SJCRH30 (cell line): ENCODE results near the gene BMP8A. TPM values are rescaled to one million over a fixed set of nuclear protein-coding genes. Genes with fewer than 3 reads are reported as not detected.
A peak's percentile ranks its signal among the peaks of the same experiment; 100 is the strongest.

Source experiments
- DNase-seq, 2 experiments: peaks; one replicate each; pipeline ENCODE4 v3.0.0-alpha.2; 2015 to 2020
- H3K27ac ChIP-seq: fragments of 250-450 bp; sonication (Bioruptor Pico); 2 replicates; pipeline ENCODE4 v1.5.1; 2020; ENCODE audit warnings: mild to moderate bottlenecking, moderate library complexity
- H3K27me3 ChIP-seq: fragments of 250-450 bp; sonication (Bioruptor Pico); 2 replicates; pipeline ENCODE4 v1.5.1; 2020; ENCODE audit warnings: mild to moderate bottlenecking, moderate library complexity
- H3K36me3 ChIP-seq: fragments of 250-450 bp; sonication (Bioruptor Pico); 2 replicates; pipeline ENCODE4 v1.5.1; 2020; ENCODE audit warnings: mild to moderate bottlenecking, moderate library complexity
- H3K4me1 ChIP-seq: fragments of 250-450 bp; sonication (Bioruptor Pico); 2 replicates; pipeline ENCODE4 v1.5.1; 2020; ENCODE audit warnings: mild to moderate bottlenecking, moderate library complexity
- H3K4me3 ChIP-seq: fragments of 250-450 bp; sonication (Bioruptor Pico); 2 replicates; pipeline ENCODE4 v1.5.1; 2020; ENCODE audit warnings: mild to moderate bottlenecking, moderate library complexity
- H3K9me3 ChIP-seq: fragments of 250-450 bp; sonication (Bioruptor Pico); replicated peaks from 2 replicates; pipeline ENCODE4 v1.5.1; 2020; ENCODE audit warnings: mild to moderate bottlenecking, moderate library complexity
- total RNA-seq: library from RNA; depleted of rRNA; stranded (reverse); fragments of >200 nt; shearing (Covaris generic); gene quantifications from 2 replicates; pipeline ENCODE4 v1.2.3, GENCODE V29; 2014

Gene BMP8A
- total RNA-seq, 1 experiment from 2014 or later, result 0.22 TPM

DNA sequence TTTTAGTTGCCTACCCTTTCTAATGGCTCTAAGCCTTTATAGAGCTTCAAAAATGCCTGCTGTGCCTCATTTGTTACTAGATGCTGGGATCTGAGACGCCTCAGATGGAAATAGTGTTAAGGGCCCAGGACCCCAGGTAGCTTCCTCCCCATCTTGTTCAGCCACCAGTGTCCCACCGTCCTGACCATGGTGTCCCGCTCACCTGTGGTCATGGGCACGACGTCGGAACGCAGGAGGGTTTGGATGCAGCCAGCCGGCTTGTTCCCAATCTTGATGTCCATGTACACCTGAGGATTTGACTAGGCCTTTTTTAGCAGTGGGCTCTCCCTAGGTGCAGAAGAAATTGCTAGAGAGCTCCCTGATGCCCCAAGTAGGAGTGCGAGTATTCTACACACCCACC is 54.1 kb downstream of the BMP8A start:
- no peak overlapping the region for H3K27ac ChIP-seq
- H3K4me3 ChIP-seq, result no peak overlapping the region
- H3K9me3 ChIP-seq, result no peaks in the 10 kb centered on the region
- peaks cover 28% of the 10 kb centered on the region for H3K36me3 ChIP-seq
- no peaks in the 10 kb centered on the region for H3K4me1 ChIP-seq
- no peak for DNase-seq
- H3K27me3 ChIP-seq, result no peaks in the 10 kb centered on the region

DNA sequence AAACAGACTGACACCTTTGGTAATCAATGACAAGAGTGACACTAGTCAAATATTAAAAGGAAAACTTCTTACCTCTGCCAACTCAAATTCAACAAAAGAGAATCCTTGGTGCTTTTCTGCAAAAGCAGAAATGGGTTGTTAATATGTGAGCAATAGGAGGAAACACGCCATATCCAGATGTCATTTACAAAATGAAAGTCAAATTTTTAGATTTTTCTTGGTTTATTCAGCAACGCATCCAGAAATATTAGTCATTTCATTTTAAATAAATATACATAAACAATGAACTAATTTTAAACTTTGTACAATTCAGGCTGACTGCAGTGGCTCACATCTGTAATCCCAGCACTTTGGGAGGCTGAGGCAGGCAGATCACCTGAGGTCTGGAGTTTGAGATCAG is 62.8 kb downstream of the BMP8A start:
- no peaks in the 10 kb centered on the region for H3K9me3 ChIP-seq
- no peak for DNase-seq
- H3K36me3 ChIP-seq, result peaks cover 45% of the 10 kb centered on the region
- no peaks in the 10 kb centered on the region for H3K4me1 ChIP-seq
- no peak overlapping the region for H3K27ac ChIP-seq
- H3K4me3 ChIP-seq, result no peak overlapping the region
- no peaks in the 10 kb centered on the region for H3K27me3 ChIP-seq

DNA sequence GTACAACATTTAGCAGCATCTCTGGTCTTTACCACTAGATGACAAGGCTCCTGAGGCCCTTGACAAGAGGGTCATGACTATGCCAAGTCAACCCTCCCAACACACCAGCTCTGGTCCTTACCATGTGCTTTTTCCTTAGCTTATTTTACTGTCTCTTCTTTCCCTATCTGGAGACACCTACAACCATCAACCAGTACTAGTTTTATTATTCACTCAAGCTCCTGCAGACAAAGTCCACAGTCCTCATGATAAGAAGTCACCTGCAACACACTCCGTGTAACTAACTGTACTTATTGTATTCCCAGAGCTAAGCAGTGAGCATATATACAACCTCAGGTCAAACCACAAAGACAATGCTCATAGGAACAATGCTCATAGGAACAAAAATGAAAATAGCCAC is 69.8 kb downstream of the BMP8A start:
- Histone ChIP-seq H3K4me1 (no peaks in the 10 kb centered on the region), H3K27me3 (no peaks in the 10 kb centered on the region), H3K36me3 (peaks cover 86% of the 10 kb centered on the region), H3K9me3 (no peaks in the 10 kb centered on the region; the same call in 1 of the 2 replicates), H3K4me3 (no peak overlapping the region), H3K27ac (no peak overlapping the region)
- no peak for DNase-seq

DNA sequence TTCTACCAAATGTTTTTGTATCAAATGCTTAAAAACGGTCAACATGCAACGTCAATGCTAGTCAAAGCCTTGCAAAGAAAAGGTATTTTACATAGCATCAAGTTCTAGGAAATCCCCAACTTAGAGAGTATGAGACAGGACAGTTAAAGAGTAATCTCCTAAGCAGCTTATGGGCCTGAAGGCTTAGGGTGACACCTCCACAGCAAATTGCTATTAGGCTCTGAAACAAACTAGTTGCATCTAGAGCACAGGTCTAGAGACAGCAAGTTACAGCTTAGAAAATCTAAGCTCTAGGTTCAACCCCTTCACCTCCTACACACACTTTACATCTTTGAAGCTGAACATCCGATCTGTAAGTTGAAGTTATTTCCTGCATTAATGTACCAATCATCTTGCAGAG is 71.5 kb downstream of the BMP8A start:
- Histone ChIP-seq H3K36me3 (peaks cover 97% of the 10 kb centered on the region), H3K9me3 (no peaks in the 10 kb centered on the region; the same call in 1 of the 2 replicates), H3K27ac (no peak overlapping the region), H3K27me3 (no peaks in the 10 kb centered on the region), H3K4me3 (no peak overlapping the region), H3K4me1 (no peaks in the 10 kb centered on the region)
- DNase-seq, result no peak

DNA sequence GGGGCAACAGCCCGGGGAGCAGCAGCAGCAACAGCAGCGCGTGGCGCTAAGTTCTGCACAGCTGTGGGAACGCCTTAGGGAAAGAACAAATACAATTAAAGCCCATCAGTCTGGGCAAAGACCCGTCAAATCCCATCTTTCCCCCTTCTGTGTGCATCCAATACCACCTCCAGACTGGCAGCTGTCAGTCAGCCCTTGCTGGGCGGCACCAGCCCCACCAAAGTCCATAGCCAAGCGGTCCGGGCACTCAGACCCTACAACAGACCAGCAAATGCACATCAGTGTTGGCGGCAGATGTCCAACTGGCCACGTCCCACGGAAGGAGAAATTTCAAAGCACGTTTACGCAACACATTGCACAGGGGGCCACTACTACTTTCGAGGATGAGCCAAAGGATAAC is 72.2 kb downstream of the BMP8A start:
- no peak overlapping the region for H3K27ac ChIP-seq
- no peak for DNase-seq
- H3K9me3 ChIP-seq, result no peaks in the 10 kb centered on the region; the same call in 1 of the 2 replicates
- H3K4me1 ChIP-seq, result no peaks in the 10 kb centered on the region
- H3K4me3 ChIP-seq, result no peak overlapping the region
- peaks cover 99% of the 10 kb centered on the region for H3K36me3 ChIP-seq
- no peaks in the 10 kb centered on the region for H3K27me3 ChIP-seq

DNA sequence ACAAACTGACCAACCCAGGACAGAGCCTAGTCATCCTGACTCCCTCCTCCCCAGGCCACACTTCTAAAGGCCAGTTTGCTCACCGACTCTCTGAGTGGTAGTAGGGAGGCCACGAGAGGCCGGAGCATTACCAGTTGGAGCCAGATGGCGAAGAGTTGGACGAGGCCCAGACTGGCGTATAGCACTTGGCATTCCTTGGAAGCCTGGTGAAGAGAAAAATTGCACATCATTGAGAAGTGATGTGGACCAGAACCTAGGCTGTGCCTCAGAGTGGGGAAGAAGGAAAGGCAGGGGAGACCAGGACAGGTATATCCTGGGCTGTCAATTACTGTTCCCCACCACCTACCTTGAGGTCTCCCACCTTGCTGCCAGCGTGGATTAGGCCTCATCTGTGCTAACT is 72.9 kb downstream of the BMP8A start:
- H3K36me3 ChIP-seq, result peaks cover 99% of the 10 kb centered on the region
- H3K4me3 ChIP-seq, result no peak overlapping the region
- DNase-seq, result no peak
- H3K27me3 ChIP-seq, result no peaks in the 10 kb centered on the region
- no peaks in the 10 kb centered on the region for H3K4me1 ChIP-seq
- no peak overlapping the region for H3K27ac ChIP-seq
- no peaks in the 10 kb centered on the region; the same call in 1 of the 2 replicates for H3K9me3 ChIP-seq

DNA sequence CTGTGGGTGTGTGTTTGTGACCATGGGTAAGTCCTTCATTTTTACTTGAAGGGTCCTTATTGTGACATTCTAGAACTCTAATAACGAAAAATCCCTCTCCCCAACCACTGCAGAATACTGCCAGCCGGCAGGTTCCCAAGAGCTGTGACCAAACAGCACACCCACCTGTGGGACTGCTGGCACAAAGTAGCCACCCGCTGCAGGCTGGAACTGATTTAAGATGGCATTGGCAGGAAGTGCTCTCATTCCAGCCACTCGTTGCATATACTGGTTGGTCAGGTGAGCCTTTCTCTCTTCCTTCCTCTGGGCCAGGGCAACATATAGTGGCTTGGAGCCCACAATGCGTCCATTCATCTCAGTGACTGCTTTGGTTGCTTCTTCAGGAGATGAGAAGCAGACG is 73.5 kb downstream of the BMP8A start:
- H3K9me3 ChIP-seq, result no peaks in the 10 kb centered on the region; the same call in 1 of the 2 replicates
- H3K27me3 ChIP-seq, result no peaks in the 10 kb centered on the region
- H3K27ac ChIP-seq, result no peak overlapping the region
- H3K4me3 ChIP-seq, result no peak overlapping the region
- DNase-seq, result no peak
- peaks cover 100% of the 10 kb centered on the region for H3K36me3 ChIP-seq
- H3K4me1 ChIP-seq, result no peaks in the 10 kb centered on the region

DNA sequence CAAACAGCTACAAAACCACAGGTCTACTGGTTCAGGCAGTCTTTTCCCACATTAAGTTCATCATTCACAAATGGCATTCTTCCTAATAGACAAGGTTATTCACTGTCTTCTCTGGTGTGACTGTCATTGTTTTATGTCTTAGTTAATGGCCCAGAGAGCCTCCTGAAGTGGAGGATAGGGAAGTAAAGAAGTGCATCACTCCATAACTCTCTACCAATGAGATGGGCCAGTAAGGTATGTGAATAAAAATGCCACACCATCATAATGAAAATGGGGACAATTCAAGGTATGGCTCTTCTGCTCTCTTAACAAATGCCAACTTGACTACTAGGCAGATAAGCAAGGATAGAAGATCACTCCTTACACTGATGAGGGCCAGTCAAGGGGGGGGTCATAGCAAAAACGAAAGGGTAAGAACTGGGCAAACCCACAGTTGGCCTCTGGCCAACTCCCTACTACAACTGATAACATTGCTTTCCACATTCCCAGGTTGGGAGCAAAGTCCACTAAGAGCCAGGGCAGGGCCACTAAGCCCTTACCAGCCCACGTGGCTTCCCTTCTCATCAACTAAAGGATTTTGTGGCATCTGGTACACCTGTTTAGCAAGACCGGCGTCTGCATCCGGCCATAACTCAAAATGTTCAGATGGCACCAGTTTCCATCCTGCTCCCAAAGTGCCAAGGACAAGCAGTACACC is 75.2 kb downstream of the BMP8A start:
- H3K4me3 ChIP-seq, result no peak overlapping the region
- no peaks in the 10 kb centered on the region for H3K4me1 ChIP-seq
- H3K27me3 ChIP-seq, result no peaks in the 10 kb centered on the region
- H3K27ac ChIP-seq, result no peak overlapping the region
- DNase-seq, result no peak
- peaks cover 100% of the 10 kb centered on the region for H3K36me3 ChIP-seq
- no peaks in the 10 kb centered on the region for H3K9me3 ChIP-seq

DNA sequence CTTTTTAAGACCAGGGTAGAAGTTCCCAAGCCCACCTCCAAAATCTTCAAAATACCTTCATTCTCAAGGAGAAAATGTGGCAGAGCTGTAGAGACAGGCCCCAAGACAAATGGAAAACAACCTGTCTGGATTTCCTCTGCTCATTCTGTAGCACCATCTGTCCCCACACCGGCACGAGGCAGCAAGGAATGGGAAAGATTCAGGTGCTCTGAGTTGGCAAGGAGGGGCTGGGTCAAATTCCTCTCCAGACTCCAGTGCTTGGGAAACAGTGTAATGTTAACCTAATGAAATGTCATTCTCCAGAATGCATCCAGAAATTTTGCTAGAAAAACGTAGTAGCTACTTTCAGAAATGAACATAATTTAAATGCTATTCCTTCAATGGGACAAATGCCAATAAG is 75.9 kb downstream of the BMP8A start:
- no peak overlapping the region for H3K4me3 ChIP-seq
- no peak overlapping the region for H3K27ac ChIP-seq
- H3K4me1 ChIP-seq, result no peaks in the 10 kb centered on the region
- H3K36me3 ChIP-seq, result peaks cover 100% of the 10 kb centered on the region
- H3K9me3 ChIP-seq, result no peaks in the 10 kb centered on the region
- DNase-seq, result no peak
- no peaks in the 10 kb centered on the region for H3K27me3 ChIP-seq

DNA sequence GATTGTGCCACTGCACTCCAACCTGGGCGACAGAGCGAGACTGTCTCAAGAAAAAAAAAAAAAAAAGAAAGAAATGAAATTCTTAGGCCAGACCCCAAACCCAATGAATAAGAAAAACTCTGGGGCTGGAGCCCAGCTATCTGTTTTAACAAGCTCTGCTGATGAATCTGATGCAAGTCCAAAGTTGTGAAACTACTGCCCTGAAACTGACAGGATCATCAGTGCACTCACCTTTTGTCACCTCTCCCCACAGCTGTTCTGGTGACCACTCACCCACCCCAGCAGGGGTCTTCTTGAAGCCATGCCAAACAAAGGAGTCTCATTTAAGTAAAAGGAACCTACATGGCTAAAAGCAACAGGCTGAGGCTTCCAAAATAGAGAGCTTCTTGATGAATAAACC is 76.8 kb downstream of the BMP8A start:
- Histone ChIP-seq H3K9me3 (no peaks in the 10 kb centered on the region), H3K27ac (no peak overlapping the region), H3K4me1 (peaks cover under 1% of the 10 kb centered on the region; the same call in 1 of the 2 replicates), H3K27me3 (no peaks in the 10 kb centered on the region), H3K4me3 (no peak overlapping the region), H3K36me3 (peaks cover 100% of the 10 kb centered on the region)
- DNase-seq, result no peak

DNA sequence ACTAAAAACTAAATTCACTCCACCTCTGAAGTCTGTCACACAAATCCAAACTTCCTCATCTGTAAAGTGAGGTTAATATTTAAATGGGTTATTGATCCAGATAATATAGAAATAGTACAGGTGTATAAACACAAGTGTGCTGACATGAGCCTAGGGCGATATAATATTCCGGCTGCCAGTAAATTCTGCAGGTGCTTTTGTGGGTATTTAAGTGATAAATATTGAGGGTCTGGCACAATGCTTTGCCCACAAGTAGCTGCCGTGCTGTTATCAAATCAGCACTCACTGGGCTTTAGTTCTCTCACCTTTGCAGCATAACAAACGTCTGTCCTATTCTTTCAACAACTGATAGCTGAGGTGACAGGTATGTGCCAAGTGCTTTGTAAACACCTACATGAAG is 77.6 kb downstream of the BMP8A start:
- H3K4me3 ChIP-seq, result no peak overlapping the region
- peaks cover 100% of the 10 kb centered on the region for H3K36me3 ChIP-seq

DNA sequence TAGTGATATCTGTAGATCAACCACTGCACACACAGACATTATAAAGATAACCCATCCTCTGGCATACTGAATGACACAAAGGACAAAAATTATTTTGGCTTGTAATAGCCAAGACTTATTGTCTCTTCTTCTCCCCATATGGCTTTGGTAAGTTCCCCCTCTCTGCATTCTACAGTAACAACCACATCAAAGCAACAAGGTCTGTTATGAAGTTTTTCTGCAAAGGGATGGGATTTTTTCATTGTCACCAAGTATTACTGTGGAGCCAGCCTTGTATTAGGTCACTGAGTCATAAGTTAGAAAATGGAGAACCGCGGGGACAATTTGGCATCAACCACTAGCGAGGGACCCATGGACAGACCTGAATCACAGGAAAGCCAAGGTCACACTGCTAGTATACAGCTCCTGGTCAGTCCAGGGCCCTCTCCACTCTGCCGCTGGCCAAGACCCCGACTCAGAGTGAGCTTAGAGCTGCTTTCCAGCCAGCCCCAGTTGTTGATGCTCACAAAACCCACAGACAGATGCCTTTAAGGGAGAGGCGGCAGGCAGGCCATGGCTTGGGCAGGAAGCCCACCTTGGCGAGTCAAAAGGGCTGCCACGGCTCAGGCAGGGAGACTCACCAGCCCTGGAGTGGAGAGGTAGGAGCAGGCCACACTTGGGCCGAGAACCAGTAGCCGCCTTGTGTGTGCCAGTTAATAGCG is 79.2 kb downstream of the BMP8A start:
- Histone ChIP-seq H3K9me3 (no peaks in the 10 kb centered on the region), H3K36me3 (peaks cover 100% of the 10 kb centered on the region), H3K4me1 (peaks cover 8% of the 10 kb centered on the region; the same call in 1 of the 2 replicates), H3K27me3 (no peaks in the 10 kb centered on the region), H3K4me3 (no peak overlapping the region), H3K27ac (no peak overlapping the region)
- no peak for DNase-seq

More for the DNA sequence above, 77.6 kb downstream of the BMP8A start:
- Histone ChIP-seq H3K4me1 (peaks cover 8% of the 10 kb centered on the region; the same call in 1 of the 2 replicates), H3K27me3 (no peaks in the 10 kb centered on the region), H3K9me3 (no peaks in the 10 kb centered on the region), H3K27ac (no peak overlapping the region)
- DNase-seq, result no peak

DNA sequence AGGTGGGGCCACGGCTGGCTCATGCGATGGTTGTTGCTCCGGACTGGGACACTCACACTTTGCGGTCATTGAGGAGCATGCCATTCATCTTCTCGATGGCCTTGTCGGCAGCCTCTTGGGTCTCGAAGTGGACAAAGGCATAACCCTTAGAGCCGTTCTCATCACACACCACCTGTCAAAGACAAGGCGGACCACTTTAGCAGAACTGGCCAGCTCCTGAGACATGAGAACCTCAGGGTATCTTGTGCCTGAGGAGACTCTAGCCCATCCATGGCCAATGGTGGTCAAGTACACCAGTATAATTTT is 79.7 kb downstream of the BMP8A start:
- Histone ChIP-seq H3K27ac (no peak overlapping the region), H3K36me3 (peaks cover 98% of the 10 kb centered on the region), H3K9me3 (no peaks in the 10 kb centered on the region), H3K4me1 (peaks cover 8% of the 10 kb centered on the region; the same call in 1 of the 2 replicates), H3K4me3 (no peak overlapping the region), H3K27me3 (no peaks in the 10 kb centered on the region)
- DNase-seq, result no peak

DNA sequence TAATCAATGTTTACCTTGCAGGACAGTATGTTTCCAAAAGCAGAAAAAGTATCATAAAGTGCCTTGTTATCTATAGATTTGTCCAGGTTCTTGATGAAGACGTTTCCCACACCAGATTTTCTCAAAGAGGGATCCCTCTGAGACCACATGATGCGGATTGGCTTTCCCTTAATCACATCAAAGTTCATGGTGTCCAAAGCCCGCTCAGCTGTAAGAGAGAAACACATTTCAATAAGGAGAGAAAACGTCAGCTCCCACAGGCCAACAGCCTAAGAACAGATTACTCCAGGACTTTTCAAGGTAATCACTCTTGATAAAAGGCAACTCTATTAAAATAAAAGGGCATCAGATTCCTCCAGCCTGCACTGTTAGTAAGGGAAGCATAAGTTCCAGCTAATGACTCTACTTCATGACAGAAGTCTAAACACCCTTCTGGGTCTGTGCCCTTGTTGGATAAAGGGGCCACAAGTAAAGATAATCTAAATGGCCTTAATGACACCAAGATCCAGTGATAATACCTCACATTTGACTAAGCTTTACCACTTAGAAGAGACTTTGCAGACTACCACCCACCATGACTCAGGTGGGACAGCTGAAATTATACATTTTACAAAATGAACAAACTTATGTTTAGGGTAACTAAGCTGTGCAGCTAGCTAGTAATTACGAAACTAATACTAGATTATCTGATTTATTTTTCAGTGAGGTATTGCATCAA is 81.1 kb downstream of the BMP8A start:
- no peaks in the 10 kb centered on the region for H3K9me3 ChIP-seq
- peaks cover 8% of the 10 kb centered on the region; the same call in 1 of the 2 replicates for H3K4me1 ChIP-seq
- H3K4me3 ChIP-seq, result no peak overlapping the region
- H3K27ac ChIP-seq, result no peak overlapping the region
- peaks cover 84% of the 10 kb centered on the region for H3K36me3 ChIP-seq
- no peak for DNase-seq
- no peaks in the 10 kb centered on the region for H3K27me3 ChIP-seq

DNA sequence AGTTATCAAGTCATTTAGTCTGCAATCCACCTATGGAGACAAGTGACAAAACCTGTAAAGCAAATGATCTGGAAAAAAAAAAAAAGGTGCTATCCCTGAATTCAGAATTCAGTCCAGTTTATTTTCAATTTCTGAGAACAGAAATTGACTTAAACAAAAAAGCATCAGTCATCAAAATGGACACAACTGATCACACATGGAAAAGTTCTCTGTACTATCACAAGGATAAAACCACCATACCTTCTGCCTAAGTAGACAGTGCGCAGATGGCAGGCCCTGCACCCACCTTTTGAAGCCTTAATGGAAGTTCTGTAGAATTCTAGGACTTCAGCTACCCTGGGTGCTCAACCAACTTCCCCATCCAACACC is 81.6 kb downstream of the BMP8A start:
- H3K27ac ChIP-seq, result no peak overlapping the region
- H3K9me3 ChIP-seq, result no peaks in the 10 kb centered on the region
- peak overlapping the region; percentile 95; the same call in 1 of the 2 replicates for H3K4me3 ChIP-seq
- H3K36me3 ChIP-seq, result peaks cover 79% of the 10 kb centered on the region
- no peak for DNase-seq
- peaks cover 8% of the 10 kb centered on the region; the same call in 1 of the 2 replicates for H3K4me1 ChIP-seq
- H3K27me3 ChIP-seq, result no peaks in the 10 kb centered on the region
